Stimulated activated effector memory CD8-positive, alpha-beta T cell treated with anti-CD3 and anti-CD28 coated beads, Interleukin-12 subunit alpha, Interleukin-12 subunit beta, amount 100 ng/mL, for 72 hours (primary cell): ENCODE measurements around the gene ABHD17A.
A peak's percentile ranks its signal among the peaks of the same experiment; 100 is the strongest.

Source experiments
- ATAC-seq: fragments of 150-1000 bp; cut with Tn5 transposase; 2 replicates; pipeline ENCODE4 v1.10.0; 2021
- DNase-seq, 2 donors: peaks; one replicate each; pipeline ENCODE4 v3.0.0; 2021 to 2022; ENCODE audit warnings: low spot score in 2 of 2
- H3K27ac Mint-ChIP-seq: one replicate; pipeline ENCODE4 v1.8.0; 2022; ENCODE audit warnings: mild to moderate bottlenecking, mixed read lengths
- H3K36me3 Mint-ChIP-seq: one replicate; pipeline ENCODE4 v1.8.0; 2022; ENCODE audit warnings: mild to moderate bottlenecking, mixed read lengths
- H3K4me1 Mint-ChIP-seq: one replicate; pipeline ENCODE4 v1.8.0; 2022; ENCODE audit warnings: mixed read lengths
- H3K4me3 Mint-ChIP-seq: one replicate; pipeline ENCODE4 v1.8.0; 2022; ENCODE audit warnings: mild to moderate bottlenecking, mixed read lengths
- H3K9me3 Mint-ChIP-seq: one replicate; pipeline ENCODE4 v1.8.0; 2022; ENCODE audit warnings: mixed read lengths

ABHD17A gene

DNA sequence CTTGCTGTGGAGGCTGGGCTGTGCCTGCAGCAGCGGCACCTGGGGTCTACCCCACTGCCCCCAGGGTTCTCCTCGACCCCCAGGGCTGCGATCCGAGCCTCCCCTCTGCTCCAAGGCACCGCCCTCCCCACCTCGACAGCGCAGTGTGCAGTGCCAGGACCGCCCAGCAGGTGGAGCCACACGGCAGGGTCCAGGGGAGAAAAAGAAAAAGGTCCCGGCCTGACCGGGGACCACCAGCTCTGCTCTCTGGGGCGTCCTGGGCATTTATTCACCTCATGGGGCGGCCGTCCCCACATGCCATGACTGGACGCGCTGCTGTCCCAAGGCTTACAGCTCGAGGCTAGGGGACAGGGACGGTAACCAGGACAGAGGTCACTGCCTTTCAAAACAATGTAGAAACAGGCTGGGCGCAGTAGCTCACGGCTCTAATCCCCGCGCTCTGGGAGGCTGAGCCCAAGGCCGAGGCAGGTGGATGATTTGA is 47.6 kb downstream of the ABHD17A start:
- peaks cover 37% of the 10 kb centered on the region for H3K4me1 Mint-ChIP-seq
- DNase-seq (peak; percentile 73 to 89), ATAC-seq (peak; percentile 65)
- H3K36me3 Mint-ChIP-seq = peaks cover 51% of the 10 kb centered on the region
- no peak overlapping the region for H3K27ac Mint-ChIP-seq
- no peaks in the 10 kb centered on the region for H3K9me3 Mint-ChIP-seq
- H3K4me3 Mint-ChIP-seq = no peak overlapping the region

DNA sequence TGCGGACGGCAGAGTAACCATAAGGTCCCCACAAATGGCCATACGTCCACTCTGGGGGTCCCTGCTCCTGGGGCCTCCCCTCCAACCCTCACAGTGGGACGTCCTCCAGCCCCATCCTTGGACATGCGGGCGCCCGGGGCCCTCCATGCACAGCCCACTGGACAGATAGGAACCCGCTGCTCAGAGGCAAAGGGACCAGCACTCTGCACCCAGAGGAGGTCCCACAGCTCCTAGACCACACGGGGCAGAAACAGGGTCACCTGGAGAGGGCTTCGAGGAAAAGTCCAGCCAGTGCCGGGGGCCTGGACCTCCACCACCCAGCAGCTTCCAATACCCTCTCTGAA is 48.1 kb downstream of the ABHD17A start:
- DNase-seq (no peak), ATAC-seq (no peak)
- Mint-ChIP-seq H3K4me3 (no peak overlapping the region), H3K4me1 (peaks cover 37% of the 10 kb centered on the region), H3K27ac (no peak overlapping the region), H3K36me3 (peaks cover 54% of the 10 kb centered on the region), H3K9me3 (no peaks in the 10 kb centered on the region)

DNA sequence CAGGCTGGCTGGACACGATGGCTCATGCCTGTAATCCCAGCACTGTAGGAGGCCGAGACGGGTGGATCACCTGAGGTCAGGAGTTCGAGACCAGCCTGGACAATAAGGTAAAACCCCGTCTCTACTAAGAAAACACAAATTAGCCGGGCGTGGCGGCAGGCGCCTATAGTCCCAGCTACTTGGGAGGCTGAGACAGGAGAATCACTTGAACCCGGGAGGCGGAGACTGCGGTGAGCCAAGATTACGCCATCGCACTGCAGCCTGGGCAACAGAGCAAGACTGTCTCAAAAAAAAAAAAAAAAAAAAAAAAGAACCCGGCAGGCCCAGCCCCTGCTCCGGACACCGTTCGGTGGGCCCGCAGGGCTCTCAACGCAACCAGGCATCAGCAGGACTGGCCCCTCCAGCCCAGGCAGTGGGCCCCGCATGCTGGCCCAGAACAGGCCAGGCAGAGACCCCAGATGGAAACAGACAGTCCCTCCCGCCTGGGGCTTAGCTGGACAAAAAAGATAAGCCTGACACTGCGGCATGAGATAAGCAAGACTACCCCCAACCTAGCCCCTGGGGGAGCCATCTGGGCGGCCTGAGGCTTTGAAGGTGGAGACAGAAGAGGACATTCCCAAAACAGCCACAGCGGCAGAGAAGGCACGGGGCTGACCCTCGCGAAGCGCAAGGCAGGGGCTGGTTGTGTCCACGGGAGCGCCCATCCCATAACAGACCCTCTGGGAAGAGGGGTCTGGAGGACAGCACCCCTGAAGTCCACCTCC is 48.7 kb downstream of the ABHD17A start:
- H3K4me3 Mint-ChIP-seq = no peak overlapping the region
- DNase-seq (no peak), ATAC-seq (no peak)
- peaks cover 37% of the 10 kb centered on the region for H3K4me1 Mint-ChIP-seq
- peaks cover 60% of the 10 kb centered on the region for H3K36me3 Mint-ChIP-seq
- H3K27ac Mint-ChIP-seq = peak overlapping the region; percentile 37
- no peaks in the 10 kb centered on the region for H3K9me3 Mint-ChIP-seq

DNA sequence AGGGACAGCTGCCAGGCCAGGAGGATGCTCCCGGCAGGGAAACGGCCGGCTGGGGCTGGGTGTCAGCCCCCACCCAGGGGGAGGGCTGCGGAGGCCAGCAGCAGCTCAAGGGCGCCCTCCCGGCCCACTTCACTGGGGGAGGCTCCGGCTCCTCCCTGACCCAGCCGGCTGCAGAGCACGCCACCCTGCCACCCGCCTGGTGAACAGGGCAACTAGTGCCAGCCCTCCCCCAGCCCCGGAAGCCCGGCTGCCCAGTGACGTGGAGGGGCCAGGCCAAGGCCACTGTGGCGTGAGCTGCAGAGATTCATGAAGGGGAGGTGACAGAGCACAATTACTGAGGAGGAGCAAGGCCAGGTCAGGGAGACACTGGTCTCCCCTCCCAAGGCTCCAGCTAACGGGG is 51.8 kb downstream of the ABHD17A start:
- no peak overlapping the region for H3K4me3 Mint-ChIP-seq
- no peaks in the 10 kb centered on the region for H3K9me3 Mint-ChIP-seq
- ATAC-seq (no peak), DNase-seq (no peak)
- peaks cover 68% of the 10 kb centered on the region for H3K36me3 Mint-ChIP-seq
- peaks cover 19% of the 10 kb centered on the region for H3K4me1 Mint-ChIP-seq
- peak overlapping the region; percentile 58 for H3K27ac Mint-ChIP-seq

DNA sequence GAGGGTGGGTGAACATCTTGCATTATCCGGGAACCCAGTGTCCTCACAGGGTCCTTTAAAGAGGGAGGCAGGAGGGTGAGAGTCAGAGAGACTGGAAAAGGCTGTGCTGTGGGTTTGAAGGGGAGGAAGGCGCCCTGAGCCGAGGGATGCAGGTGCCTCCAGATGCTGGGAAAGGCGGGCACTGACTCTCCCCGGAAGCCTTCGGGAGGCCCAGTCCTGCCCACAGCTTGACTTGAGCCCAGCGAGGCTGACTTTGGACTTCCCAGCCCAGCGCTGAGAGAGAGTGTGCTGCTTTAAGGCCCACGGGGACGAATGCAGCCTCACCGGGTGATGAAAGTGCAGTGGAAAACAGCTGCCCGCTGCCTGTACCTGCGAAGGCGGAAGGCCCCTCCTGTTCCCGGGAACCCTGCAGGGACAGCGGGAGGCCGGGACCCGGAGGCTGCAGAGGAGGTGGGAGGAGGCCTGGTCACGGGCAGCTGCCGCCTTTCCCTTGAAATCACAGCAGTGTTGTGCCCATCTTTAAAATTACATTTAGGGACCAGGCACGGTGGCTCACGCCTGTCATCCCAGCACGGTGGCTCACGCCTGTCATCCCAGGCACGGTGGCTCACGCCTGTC is 53.1 kb downstream of the ABHD17A start:
- Mint-ChIP-seq H3K4me3 (no peak overlapping the region), H3K4me1 (peaks cover 13% of the 10 kb centered on the region), H3K27ac (no peak overlapping the region), H3K9me3 (no peaks in the 10 kb centered on the region), H3K36me3 (peaks cover 56% of the 10 kb centered on the region)
- DNase-seq (no peak), ATAC-seq (no peak)

DNA sequence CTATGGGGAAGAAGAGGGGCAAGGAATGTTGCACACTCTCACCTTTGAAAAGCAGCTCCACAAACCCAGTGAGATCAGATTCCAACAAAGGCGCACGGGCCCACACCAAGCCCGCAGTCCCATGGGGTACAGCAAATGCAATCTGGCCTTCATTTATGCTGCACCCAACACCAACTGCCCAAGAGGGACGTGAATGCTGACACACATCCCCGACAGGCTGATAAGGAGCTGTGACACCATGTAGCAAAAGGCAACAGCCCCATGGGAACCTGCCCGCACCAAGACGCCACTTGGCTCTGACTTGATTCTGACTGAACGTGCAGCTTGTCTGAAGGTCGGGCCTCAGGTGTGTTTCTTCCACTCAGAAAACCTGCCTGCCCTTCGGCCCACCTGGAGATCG is 54.3 kb downstream of the ABHD17A start:
- Mint-ChIP-seq H3K27ac (no peak overlapping the region), H3K4me1 (peaks cover 12% of the 10 kb centered on the region), H3K9me3 (no peaks in the 10 kb centered on the region), H3K36me3 (peaks cover 56% of the 10 kb centered on the region), H3K4me3 (no peak overlapping the region)
- ATAC-seq (no peak), DNase-seq (no peak)

DNA sequence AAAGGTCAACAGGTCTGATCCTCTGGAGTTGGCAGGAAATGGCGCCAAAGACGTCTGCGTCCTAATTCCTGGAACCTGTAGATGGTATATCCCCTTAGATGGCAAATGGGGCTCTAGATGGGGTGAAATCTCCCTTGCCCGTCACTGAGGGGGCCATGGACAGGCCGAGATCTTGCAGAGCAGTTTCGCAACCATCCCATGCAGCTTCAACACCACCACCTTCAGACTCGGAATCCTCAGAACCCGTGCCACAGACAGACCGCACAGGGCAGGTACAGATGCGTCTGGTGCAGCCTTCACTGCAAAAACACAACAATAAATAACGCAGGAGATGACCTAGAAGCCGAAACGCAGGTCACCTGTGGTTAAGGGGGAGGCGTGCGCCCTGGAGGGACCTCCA is 54.7 kb downstream of the ABHD17A start:
- Mint-ChIP-seq H3K27ac (no peak overlapping the region), H3K36me3 (peaks cover 61% of the 10 kb centered on the region), H3K9me3 (no peaks in the 10 kb centered on the region), H3K4me3 (no peak overlapping the region), H3K4me1 (peaks cover 13% of the 10 kb centered on the region)
- ATAC-seq (no peak), DNase-seq (no peak)

DNA sequence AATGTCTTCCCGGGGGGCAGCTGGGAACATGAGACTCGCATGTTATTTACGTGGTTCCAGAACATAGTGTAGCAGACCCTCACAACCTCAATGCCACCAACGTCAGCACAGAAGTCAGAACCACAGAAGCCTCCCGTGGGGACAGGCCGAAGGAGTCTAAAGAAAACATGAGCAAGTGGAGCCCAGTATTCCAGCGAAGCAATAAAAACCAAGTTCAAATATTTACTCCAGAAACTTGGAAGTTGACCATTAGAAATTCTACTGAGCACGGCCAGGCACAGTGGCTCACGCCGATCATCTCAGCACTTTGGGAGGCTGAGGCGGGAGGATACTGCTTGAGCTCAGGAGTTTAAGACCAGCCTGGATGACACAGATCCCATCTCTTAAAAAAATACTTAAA is 55.3 kb downstream of the ABHD17A start:
- no peak overlapping the region for H3K4me3 Mint-ChIP-seq
- peaks cover 13% of the 10 kb centered on the region for H3K4me1 Mint-ChIP-seq
- no peaks in the 10 kb centered on the region for H3K9me3 Mint-ChIP-seq
- ATAC-seq (no peak), DNase-seq (no peak)
- H3K36me3 Mint-ChIP-seq = peaks cover 67% of the 10 kb centered on the region
- H3K27ac Mint-ChIP-seq = no peak overlapping the region

DNA sequence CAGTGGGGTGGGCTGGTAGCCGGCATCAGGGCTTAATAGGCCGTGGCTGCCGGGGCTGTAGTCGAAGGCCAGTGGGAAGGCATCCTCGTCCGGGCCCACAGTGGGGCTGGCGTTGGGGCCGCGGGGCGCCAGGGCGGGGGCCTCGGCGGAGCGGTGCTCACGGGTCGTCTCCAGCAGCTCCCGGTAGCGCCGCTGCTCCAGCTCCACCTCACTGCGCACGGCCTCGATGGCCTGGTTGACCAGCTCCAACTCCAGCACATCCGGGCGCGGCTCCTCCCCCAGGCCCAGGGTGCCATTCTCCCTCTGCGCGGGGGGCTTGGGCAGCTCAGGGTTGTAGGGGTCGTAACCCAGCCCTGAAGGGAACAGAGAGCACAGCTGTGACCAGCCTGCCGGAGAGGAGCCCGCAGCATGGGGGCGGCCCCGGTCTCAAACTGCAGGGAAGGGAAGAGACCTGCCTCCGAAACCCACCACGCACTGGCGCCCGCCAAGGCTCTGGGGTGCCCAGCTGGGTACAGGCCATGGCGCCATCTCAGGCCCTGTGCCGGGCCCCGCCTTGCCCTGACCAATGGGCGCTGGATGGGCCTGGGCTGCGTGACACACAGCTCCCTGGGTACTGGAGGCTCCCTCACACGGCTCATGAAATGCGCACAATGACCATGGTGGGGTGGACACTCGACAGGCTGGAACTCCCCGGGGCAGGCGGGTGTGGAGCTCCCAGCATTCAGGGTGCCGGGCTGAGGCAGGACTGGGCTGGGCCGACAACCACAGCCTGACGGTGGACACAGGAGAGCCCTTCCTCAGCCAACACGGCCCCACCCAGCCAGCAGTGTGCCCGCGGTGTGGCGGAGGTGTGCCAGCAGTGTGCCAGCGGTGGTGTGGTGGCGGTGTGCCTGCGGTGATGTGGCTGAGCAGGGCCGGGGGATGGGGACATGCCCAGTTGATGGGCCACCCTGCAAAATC is 56.7 kb downstream of the ABHD17A start:
- Mint-ChIP-seq H3K27ac (no peak overlapping the region), H3K4me1 (peaks cover 7% of the 10 kb centered on the region), H3K36me3 (peaks cover 69% of the 10 kb centered on the region), H3K9me3 (no peaks in the 10 kb centered on the region), H3K4me3 (no peak overlapping the region)
- DNase-seq (no peak), ATAC-seq (peak; percentile 11)

DNA sequence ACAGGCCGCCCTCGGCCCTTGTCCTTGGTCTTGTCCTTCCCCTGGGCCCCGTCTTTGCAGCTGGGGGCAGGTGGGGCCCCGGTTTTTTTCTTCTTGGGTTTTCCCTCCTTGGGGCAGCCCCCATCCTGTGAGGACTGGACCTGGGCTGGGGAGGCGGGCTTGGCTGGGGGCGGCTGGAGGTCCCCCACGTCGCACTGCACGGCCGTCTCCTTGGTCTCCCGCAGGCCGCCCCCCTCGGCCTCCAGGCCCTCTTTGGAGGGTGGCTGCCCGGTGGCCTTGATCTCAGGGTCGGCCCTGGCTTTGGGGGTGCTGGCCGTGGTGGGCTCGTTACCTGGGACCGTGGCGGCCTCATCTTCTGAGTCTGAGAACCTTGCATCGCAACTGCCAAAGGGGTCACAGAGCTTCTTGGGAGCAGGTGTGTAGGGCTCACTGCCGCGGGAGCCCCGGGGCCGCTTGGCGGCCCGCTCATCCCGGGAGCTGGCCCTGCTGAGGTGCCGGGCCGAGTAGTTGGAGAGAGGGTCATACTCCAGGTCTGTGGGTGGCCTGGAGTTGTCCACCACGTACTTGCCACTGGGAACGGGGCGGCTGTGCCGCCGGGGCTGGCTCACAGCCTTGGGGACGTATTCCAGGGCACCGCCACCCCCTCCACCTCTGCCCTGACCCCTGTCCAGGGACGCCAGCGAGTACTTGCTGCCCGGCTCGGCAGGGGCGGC is 57.6 kb downstream of the ABHD17A start:
- H3K36me3 Mint-ChIP-seq = peaks cover 68% of the 10 kb centered on the region
- ATAC-seq = peak; percentile 4
- H3K9me3 Mint-ChIP-seq = no peaks in the 10 kb centered on the region
- DNase-seq = no peak
- H3K27ac Mint-ChIP-seq = no peak overlapping the region
- no peak overlapping the region for H3K4me3 Mint-ChIP-seq
- peaks cover 7% of the 10 kb centered on the region for H3K4me1 Mint-ChIP-seq
